MCF 10A (cell line): ENCODE results near the gene PPP2R2B. TPM values are rescaled to one million over a fixed set of nuclear protein-coding genes. Genes with fewer than 3 reads are reported as not detected.

Experiments used
- BruUV-seq: library from RNA; stranded (reverse); fragments of 400-500 nt; replicated peaks from 2 replicates; lab custom pipeline; 2021; lab: Mats Ljungman, UMichigan
- CTCF ChIA-PET: fragments of 300-600 bp; sonication (Branson Sonifier 250); formaldehyde crosslinking; extraction: SDS; loops from one replicate; lab custom pipeline; 2021; ENCODE audit warnings: antibody characterized with exemption, inconsistent platforms; lab: Yijun Ruan, JAX
- POLR2A ChIA-PET: fragments of 300-600, 350-650 bp; sonication (Branson Sonifier 250); formaldehyde crosslinking; extraction: SDS; loops from one replicate; lab custom pipeline; 2020; ENCODE audit warnings: antibody characterized with exemption, inconsistent platforms; lab: Yijun Ruan, JAX
- DNase-seq: peaks from one replicate; pipeline ENCODE4 v3.0.0-alpha.2; 2018; ENCODE audit not compliant: unreplicated experiment
- H3K27ac Mint-ChIP-seq: one replicate; pipeline ENCODE4 v1.8.0; 2022; ENCODE audit warnings: mild to moderate bottlenecking, low read depth, mixed read lengths; ENCODE audit not compliant: unreplicated experiment
- H3K27me3 Mint-ChIP-seq: one replicate; pipeline ENCODE4 v1.8.0; 2022; ENCODE audit warnings: mixed read lengths; ENCODE audit not compliant: insufficient read depth, unreplicated experiment
- H3K36me3 Mint-ChIP-seq: one replicate; pipeline ENCODE4 v1.8.0; 2022; ENCODE audit warnings: mild to moderate bottlenecking, moderate library complexity, mixed read lengths; ENCODE audit not compliant: insufficient read depth, unreplicated experiment
- H3K4me1 Mint-ChIP-seq: one replicate; pipeline ENCODE4 v1.8.0; 2022; ENCODE audit warnings: mixed read lengths; ENCODE audit not compliant: insufficient read depth, unreplicated experiment
- H3K4me3 Mint-ChIP-seq: one replicate; pipeline ENCODE4 v1.8.0; 2022; ENCODE audit warnings: mild to moderate bottlenecking, moderate library complexity, mixed read lengths; ENCODE audit not compliant: unreplicated experiment
- H3K9me3 Mint-ChIP-seq: one replicate; pipeline ENCODE4 v1.8.0; 2022; ENCODE audit warnings: mixed read lengths; ENCODE audit not compliant: unreplicated experiment
- CTCF ChIP-seq: fragments of 200-600 bp; IDR thresholded peaks from one replicate; pipeline ENCODE4 v1.8.0; 2022; ENCODE audit warnings: antibody characterized with exemption, mild to moderate bottlenecking; ENCODE audit not compliant: unreplicated experiment
- intact Hi-C: fragments of 100-400 bp; cut with micrococcal nuclease; formaldehyde crosslinking; loops from 2 replicates; pipeline ENCODE4 v1.14.1; 2022
- total RNA-seq: library from RNA; stranded (reverse); gene quantifications from 2 replicates; pipeline ENCODE4 v1.2.3, GENCODE V29; 2022

The PPP2R2B gene
- total RNA-seq, 1 experiment from 2014 or later, result 0.54 TPM

GRCh38 chr5:146765089-146765832 is 113.3 kb downstream of the PPP2R2B start:
- Mint-ChIP-seq H3K36me3 (no peaks in the 10 kb centered on the region), H3K9me3 (no peaks in the 10 kb centered on the region), H3K27ac (no peak overlapping the region), H3K4me3 (no peak overlapping the region), H3K4me1 (no peaks in the 10 kb centered on the region), H3K27me3 (no peaks in the 10 kb centered on the region)
- CTCF ChIA-PET, result interaction anchor here (1.3 kb wide), 1 partner anchor 9 kb away, joined by 5 read pairs; no protein-coding TSS in a partner anchor
- no TSS peak for BruUV-seq
- DNase-seq, result no peak
- intact Hi-C loops, result no loop called here
- TF ChIP-seq CTCF, result no peak
- POLR2A ChIA-PET, result no interaction called here

GRCh38 chr5:146762830-146763229 is 115.7 kb downstream of the PPP2R2B start:
- H3K9me3 Mint-ChIP-seq, result no peaks in the 10 kb centered on the region
- intact Hi-C loops, result no loop called here
- CTCF ChIA-PET, result interaction anchor here (0.6 kb wide), 2 partner anchors 11 to 71 kb away, joined by 3 to 5 read pairs; no protein-coding TSS in a partner anchor
- no peak overlapping the region for H3K27ac Mint-ChIP-seq
- H3K27me3 Mint-ChIP-seq, result no peaks in the 10 kb centered on the region
- BruUV-seq, result no TSS peak
- H3K4me3 Mint-ChIP-seq, result no peak overlapping the region
- H3K4me1 Mint-ChIP-seq, result no peaks in the 10 kb centered on the region
- POLR2A ChIA-PET, result no interaction called here
- TF ChIP-seq CTCF, result no peak
- no peak for DNase-seq
- H3K36me3 Mint-ChIP-seq, result no peaks in the 10 kb centered on the region

GRCh38 chr5:146761811-146762210 is 116.7 kb downstream of the PPP2R2B start:
- no peaks in the 10 kb centered on the region for H3K9me3 Mint-ChIP-seq
- TF ChIP-seq CTCF, result no peak
- ChIA-PET CTCF (no interaction called here), POLR2A (no interaction called here)
- intact Hi-C loops, result no loop called here
- DNase-seq, result no peak
- no peaks in the 10 kb centered on the region for H3K4me1 Mint-ChIP-seq
- no TSS peak for BruUV-seq
- H3K4me3 Mint-ChIP-seq, result no peak overlapping the region
- no peaks in the 10 kb centered on the region for H3K36me3 Mint-ChIP-seq
- H3K27ac Mint-ChIP-seq, result no peak overlapping the region
- H3K27me3 Mint-ChIP-seq, result no peaks in the 10 kb centered on the region

- POLR2A ChIA-PET, result interaction anchor here (0.6 kb wide), 1 partner anchor 145 kb away, joined by 3 read pairs; no protein-coding TSS in a partner anchor
These were observed 119.6 kb downstream of the PPP2R2B start for GRCh38 chr5:146758938-146759337.

More at GRCh38 chr5:146758938-146759337, 119.6 kb downstream of the PPP2R2B start:
- no peaks in the 10 kb centered on the region for H3K4me1 Mint-ChIP-seq
- intact Hi-C loops, result no loop called here
- CTCF ChIA-PET, result interaction anchor here (0.6 to 1.0 kb wide), 3 partner anchors 216 to 702 kb away, joined by 3 read pairs; no protein-coding TSS in a partner anchor
- DNase-seq, result no peak
- no peak overlapping the region for H3K4me3 Mint-ChIP-seq
- no peak overlapping the region for H3K27ac Mint-ChIP-seq
- TF ChIP-seq CTCF, result no peak
- no peaks in the 10 kb centered on the region for H3K36me3 Mint-ChIP-seq
- no peaks in the 10 kb centered on the region for H3K9me3 Mint-ChIP-seq
- no TSS peak for BruUV-seq
- no peaks in the 10 kb centered on the region for H3K27me3 Mint-ChIP-seq
